Osteocyte (in vitro differentiated cells): ENCODE results near the gene IFT43. TPM values are rescaled to one million over a fixed set of nuclear protein-coding genes. Genes with fewer than 3 reads are reported as not detected.

Experiments
- DNase-seq: peaks from one replicate; pipeline ENCODE4 v3.0.0; 2021; ENCODE audit warnings: mixed read lengths; ENCODE audit not compliant: unreplicated experiment; ENCODE audit errors: extremely low spot score
- H3K27ac Mint-ChIP-seq: one replicate; pipeline ENCODE4 v1.8.0; 2021; ENCODE audit warnings: mild to moderate bottlenecking, mixed read lengths; ENCODE audit not compliant: unreplicated experiment
- H3K27me3 Mint-ChIP-seq: one replicate; pipeline ENCODE4 v1.8.0; 2021; ENCODE audit warnings: mixed read lengths; ENCODE audit not compliant: unreplicated experiment
- H3K36me3 Mint-ChIP-seq: one replicate; pipeline ENCODE4 v1.8.0; 2021; ENCODE audit warnings: mixed read lengths; ENCODE audit not compliant: unreplicated experiment
- H3K4me1 Mint-ChIP-seq: one replicate; pipeline ENCODE4 v1.8.0; 2021; ENCODE audit warnings: mixed read lengths; ENCODE audit not compliant: unreplicated experiment
- H3K4me3 Mint-ChIP-seq: one replicate; pipeline ENCODE4 v1.8.0; 2021; ENCODE audit warnings: mild to moderate bottlenecking, moderate library complexity, mixed read lengths; ENCODE audit not compliant: unreplicated experiment
- H3K9me3 Mint-ChIP-seq: one replicate; pipeline ENCODE4 v1.8.0; 2021; ENCODE audit warnings: mixed read lengths; ENCODE audit not compliant: unreplicated experiment
- CTCF ChIP-seq: fragments of 200-600 bp; sonication (generic); IDR thresholded peaks from 2 replicates; pipeline ENCODE4 v1.5.0; 2021; ENCODE audit warnings: antibody characterized with exemption, mild to moderate bottlenecking, moderate library complexity
- total RNA-seq: library from RNA; stranded (reverse); gene quantifications from 2 replicates; pipeline ENCODE4 v1.2.1, GENCODE V29; 2021

Gene IFT43
- total RNA-seq, 1 donor from 2014 or later: 29.0 TPM

GRCh38 chr14:76096257-76096656 lies 110.7 kb downstream of the IFT43 start:
- TF ChIP-seq CTCF: no peak
- Mint-ChIP-seq H3K36me3 (no peaks in the 10 kb centered on the region), H3K27me3 (peaks cover 14% of the 10 kb centered on the region), H3K4me3 (no peak overlapping the region), H3K27ac (no peak overlapping the region), H3K4me1 (no peaks in the 10 kb centered on the region), H3K9me3 (no peaks in the 10 kb centered on the region)
- no peak for DNase-seq

GRCh38 chr14:76097547-76097946 lies 112.0 kb downstream of the IFT43 start:
- Mint-ChIP-seq H3K27ac (no peak overlapping the region), H3K36me3 (no peaks in the 10 kb centered on the region), H3K27me3 (peaks cover 16% of the 10 kb centered on the region), H3K9me3 (no peaks in the 10 kb centered on the region), H3K4me3 (no peak overlapping the region), H3K4me1 (no peaks in the 10 kb centered on the region)
- TF ChIP-seq CTCF: no peak
- no peak for DNase-seq

- no peak for DNase-seq
- no peaks in the 10 kb centered on the region for H3K36me3 Mint-ChIP-seq
- H3K27me3 Mint-ChIP-seq: peaks cover 15% of the 10 kb centered on the region
- H3K27ac Mint-ChIP-seq: no peak overlapping the region
- H3K4me3 Mint-ChIP-seq: no peak overlapping the region
- no peaks in the 10 kb centered on the region for H3K4me1 Mint-ChIP-seq
- H3K9me3 Mint-ChIP-seq: no peaks in the 10 kb centered on the region
- TF ChIP-seq CTCF: no peak
Observed at GRCh38 chr14:76098047-76098446, 112.5 kb downstream of the IFT43 start.

GRCh38 chr14:76098916-76099675 lies 113.5 kb downstream of the IFT43 start:
- peaks cover 15% of the 10 kb centered on the region for H3K27me3 Mint-ChIP-seq
- H3K9me3 Mint-ChIP-seq: no peaks in the 10 kb centered on the region
- H3K4me3 Mint-ChIP-seq: no peak overlapping the region
- H3K36me3 Mint-ChIP-seq: no peaks in the 10 kb centered on the region
- no peak overlapping the region for H3K27ac Mint-ChIP-seq
- no peaks in the 10 kb centered on the region for H3K4me1 Mint-ChIP-seq
- no peak for TF ChIP-seq CTCF
- DNase-seq: no peak

GRCh38 chr14:76100236-76100635 lies 114.7 kb downstream of the IFT43 start:
- H3K27ac Mint-ChIP-seq: no peak overlapping the region
- H3K9me3 Mint-ChIP-seq: no peaks in the 10 kb centered on the region
- no peak overlapping the region for H3K4me3 Mint-ChIP-seq
- H3K27me3 Mint-ChIP-seq: peaks cover 15% of the 10 kb centered on the region
- DNase-seq: no peak
- TF ChIP-seq CTCF: no peak
- H3K36me3 Mint-ChIP-seq: no peaks in the 10 kb centered on the region
- H3K4me1 Mint-ChIP-seq: no peaks in the 10 kb centered on the region
